ENCODE results near the gene KCNB1. TPM values are rescaled to one million over a fixed set of nuclear protein-coding genes. Genes with fewer than 3 reads are reported as not detected.
"Not testable (repeated sequence)": the region's sequence is repeated elsewhere in the genome, so short reads cannot be mapped to it uniquely, and the experiment has no call there.

The KCNB1 gene
- total RNA-seq, 1 donor from 2014 or later: not detected

DNA sequence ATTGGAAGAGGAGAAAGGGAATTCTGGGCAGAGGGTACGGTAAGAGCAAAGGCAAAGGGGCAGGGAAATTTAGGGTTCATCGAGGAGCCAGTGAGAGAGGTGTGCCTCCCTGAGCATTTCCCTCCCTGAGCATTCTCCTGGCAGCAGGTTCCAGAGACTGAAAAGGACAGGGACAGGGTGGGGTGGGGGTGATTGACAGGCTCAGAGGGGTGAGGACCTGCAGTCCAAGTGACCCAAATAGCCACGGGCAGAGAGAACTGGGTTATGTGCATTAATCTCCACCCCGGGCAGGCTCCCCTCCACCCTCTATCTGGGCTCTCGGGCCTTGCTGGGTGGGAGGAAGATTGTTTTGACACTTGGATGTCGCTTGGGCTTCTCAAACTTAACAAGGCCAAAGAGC, 69.5 kb downstream of the KCNB1 start:
- Histone ChIP-seq H3K27me3 (ENCODE audit: control insufficient read depth, insufficient read depth, low read length) (peaks cover 14% of the 10 kb centered on the region), H3K4me3 (ENCODE audit: low read depth, low read length) (no peak overlapping the region), H3K36me3 (ENCODE audit: control insufficient read depth, insufficient read depth, low read length) (no peaks in the 10 kb centered on the region)
- FAIRE-seq (no peak), DNase-seq (ENCODE audit: low read depth) (no peak)
- TF ChIP-seq, protein P1, sequence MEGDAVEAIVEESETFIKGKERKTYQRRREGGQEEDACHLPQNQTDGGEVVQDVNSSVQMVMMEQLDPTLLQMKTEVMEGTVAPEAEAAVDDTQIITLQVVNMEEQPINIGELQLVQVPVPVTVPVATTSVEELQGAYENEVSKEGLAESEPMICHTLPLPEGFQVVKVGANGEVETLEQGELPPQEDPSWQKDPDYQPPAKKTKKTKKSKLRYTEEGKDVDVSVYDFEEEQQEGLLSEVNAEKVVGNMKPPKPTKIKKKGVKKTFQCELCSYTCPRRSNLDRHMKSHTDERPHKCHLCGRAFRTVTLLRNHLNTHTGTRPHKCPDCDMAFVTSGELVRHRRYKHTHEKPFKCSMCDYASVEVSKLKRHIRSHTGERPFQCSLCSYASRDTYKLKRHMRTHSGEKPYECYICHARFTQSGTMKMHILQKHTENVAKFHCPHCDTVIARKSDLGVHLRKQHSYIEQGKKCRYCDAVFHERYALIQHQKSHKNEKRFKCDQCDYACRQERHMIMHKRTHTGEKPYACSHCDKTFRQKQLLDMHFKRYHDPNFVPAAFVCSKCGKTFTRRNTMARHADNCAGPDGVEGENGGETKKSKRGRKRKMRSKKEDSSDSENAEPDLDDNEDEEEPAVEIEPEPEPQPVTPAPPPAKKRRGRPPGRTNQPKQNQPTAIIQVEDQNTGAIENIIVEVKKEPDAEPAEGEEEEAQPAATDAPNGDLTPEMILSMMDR (IDR thresholded peaks at IDR 0.05; ENCODE audit: insufficient read depth, low read length, severe bottlenecking): no peak

- DNase-seq (ENCODE audit: low read depth) (no peak), FAIRE-seq (no peak)
- H3K36me3 ChIP-seq (ENCODE audit: control insufficient read depth, insufficient read depth, low read length): no peaks in the 10 kb centered on the region
- H3K27me3 ChIP-seq (ENCODE audit: control insufficient read depth, insufficient read depth, low read length): peaks cover 14% of the 10 kb centered on the region
- TF ChIP-seq, protein P1 (IDR thresholded peaks at IDR 0.05; ENCODE audit: insufficient read depth, low read length, severe bottlenecking): no peak
- H3K4me3 ChIP-seq (ENCODE audit: low read depth, low read length): no peak overlapping the region
Observed at GRCh38 chr20:49412254-49412653, 70.2 kb downstream of the KCNB1 start.

GRCh38 chr20:49411221-49411925, 71.1 kb downstream of the KCNB1 start:
- TF ChIP-seq, protein P1 (IDR thresholded peaks at IDR 0.05; ENCODE audit: insufficient read depth, low read length, severe bottlenecking): no peak
- Histone ChIP-seq H3K4me3 (ENCODE audit: low read depth, low read length) (no peak overlapping the region), H3K27me3 (ENCODE audit: control insufficient read depth, insufficient read depth, low read length) (peaks cover 14% of the 10 kb centered on the region), H3K36me3 (ENCODE audit: control insufficient read depth, insufficient read depth, low read length) (no peaks in the 10 kb centered on the region)
- FAIRE-seq (no peak), DNase-seq (ENCODE audit: low read depth) (no peak)

DNA sequence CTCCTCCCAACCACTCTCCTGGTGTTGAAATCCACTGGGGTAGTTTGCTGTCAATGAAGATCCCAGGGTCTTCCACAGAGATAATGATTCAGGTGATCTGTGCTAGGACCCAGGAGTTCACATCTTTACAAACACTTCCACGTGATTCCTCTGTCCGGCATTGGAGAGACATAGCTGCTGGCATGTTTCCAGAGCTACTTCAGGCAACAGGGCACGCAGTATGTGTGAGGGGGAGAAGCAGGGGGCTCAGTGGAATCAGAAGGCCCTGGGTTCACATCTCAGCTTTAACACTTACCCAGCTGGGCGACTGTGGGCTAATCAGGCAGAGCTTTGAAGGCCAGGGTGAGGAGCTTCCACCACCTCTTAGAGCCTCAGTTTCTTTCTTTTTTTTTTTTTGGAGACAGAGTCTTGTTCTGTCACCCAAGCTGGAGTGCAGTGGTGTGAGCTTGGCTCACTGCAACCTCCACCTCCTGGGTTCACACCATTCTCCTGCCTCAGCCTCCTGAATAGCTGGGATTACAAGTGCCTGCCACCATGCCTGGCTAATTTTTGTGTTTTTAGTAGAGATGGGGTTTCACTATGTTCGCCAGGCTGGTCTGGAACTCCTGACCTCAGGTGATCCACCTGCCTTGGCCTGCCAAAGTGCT, 72.4 kb downstream of the KCNB1 start:
- not testable (repeated sequence) for FAIRE-seq; H3K36me3 ChIP-seq (ENCODE audit: control insufficient read depth, insufficient read depth, low read length); DNase-seq (ENCODE audit: low read depth); H3K4me3 ChIP-seq (ENCODE audit: low read depth, low read length)
- peaks cover 14% of the 10 kb centered on the region for H3K27me3 ChIP-seq (ENCODE audit: control insufficient read depth, insufficient read depth, low read length)

GRCh38 chr20:49409302-49409974, 73.0 kb downstream of the KCNB1 start:
- no peaks in the 10 kb centered on the region for H3K36me3 ChIP-seq (ENCODE audit: control insufficient read depth, insufficient read depth, low read length)
- DNase-seq (ENCODE audit: low read depth) (no peak), FAIRE-seq (no peak)
- H3K27me3 ChIP-seq (ENCODE audit: control insufficient read depth, insufficient read depth, low read length): peaks cover 11% of the 10 kb centered on the region
- no peak overlapping the region for H3K4me3 ChIP-seq (ENCODE audit: low read depth, low read length)
- TF ChIP-seq, protein P1 (IDR thresholded peaks at IDR 0.05; ENCODE audit: insufficient read depth, low read length, severe bottlenecking): no peak

GRCh38 chr20:49408509-49409104, 73.9 kb downstream of the KCNB1 start:
- FAIRE-seq (no peak), DNase-seq (ENCODE audit: low read depth) (no peak)
- TF ChIP-seq, protein P1 (IDR thresholded peaks at IDR 0.05; ENCODE audit: insufficient read depth, low read length, severe bottlenecking): no peak

More at GRCh38 chr20:49408509-49409104, 73.9 kb downstream of the KCNB1 start:
- Histone ChIP-seq H3K36me3 (ENCODE audit: control insufficient read depth, insufficient read depth, low read length) (no peaks in the 10 kb centered on the region), H3K27me3 (ENCODE audit: control insufficient read depth, insufficient read depth, low read length) (peaks cover 7% of the 10 kb centered on the region), H3K4me3 (ENCODE audit: low read depth, low read length) (no peak overlapping the region)

All from bronchial epithelial cell (primary cell).